PC-9 (cell line): Measurements from ENCODE around the gene SDK2. TPM values are rescaled to one million over a fixed set of nuclear protein-coding genes. Genes with fewer than 3 reads are reported as not detected.

Experiments used
- BruUV-seq: library from RNA; stranded (reverse); fragments of 400-500 nt; replicated peaks from 2 replicates; lab custom pipeline; 2021; lab: Mats Ljungman, UMichigan
- CTCF ChIA-PET: fragments of 300-600 bp; sonication (Branson Sonifier 250); formaldehyde crosslinking; loops from one replicate; lab custom pipeline; 2022; ENCODE audit warnings: antibody characterized with exemption; lab: Charles Lee
- POLR2A ChIA-PET: fragments of 300-600 bp; sonication (Branson Sonifier 250); formaldehyde crosslinking; loops from one replicate; lab custom pipeline; 2022; ENCODE audit warnings: antibody characterized with exemption; ENCODE audit not compliant: unreplicated experiment; lab: Charles Lee
- DNase-seq, 2 experiments: peaks; one replicate each; pipeline versions ENCODE4 v3.0.0 to v3.0.0-alpha.2; 2015 to 2022; ENCODE audit warnings: mixed read lengths in 1 of 2
- H2AFZ ChIP-seq: fragments of 200-600 bp; sonication (generic); 2 replicates; pipeline ENCODE4 v1.8.1; 2017; ENCODE audit warnings: antibody characterized with exemption
- H3F3A ChIP-seq: fragments of 200-600 bp; sonication (generic); 2 replicates; pipeline ENCODE4 v1.8.1; 2017; ENCODE audit warnings: antibody characterized with exemption, mild to moderate bottlenecking, low read depth; ENCODE audit not compliant: insufficient read depth
- H3K27ac ChIP-seq: fragments of 200-600 bp; sonication (generic); 2 replicates; pipeline ENCODE4 v1.6.1; 2016; ENCODE audit warnings: mixed run types
- H3K27me3 ChIP-seq: fragments of 200-600 bp; sonication (generic); 2 replicates; pipeline ENCODE4 v1.6.1; 2016; ENCODE audit warnings: low read depth, mixed run types; ENCODE audit not compliant: insufficient read depth
- H3K36me3 ChIP-seq: fragments of 200-600 bp; sonication (generic); 2 replicates; pipeline ENCODE4 v1.6.1; 2016; ENCODE audit warnings: low read depth, mixed run types
- H3K4me1 ChIP-seq: fragments of 200-600 bp; sonication (generic); replicated peaks from 2 replicates; pipeline ENCODE4 v1.6.1; 2016; ENCODE audit warnings: mixed run types; ENCODE audit not compliant: insufficient read depth
- H3K4me2 ChIP-seq: fragments of 200-600 bp; sonication (generic); 2 replicates; pipeline ENCODE4 v1.6.1; 2017; ENCODE audit warnings: mixed run types
- H3K4me3 ChIP-seq: fragments of 200-600 bp; sonication (generic); 2 replicates; pipeline ENCODE4 v1.6.1; 2016; ENCODE audit warnings: mixed run types
- H3K79me2 ChIP-seq: fragments of 200-600 bp; sonication (generic); 2 replicates; pipeline ENCODE4 v1.6.1; 2017; ENCODE audit warnings: low read depth, mixed run types
- H3K9me2 ChIP-seq: fragments of 200-600 bp; sonication (generic); 2 replicates; pipeline ENCODE4 v1.8.1; 2017; ENCODE audit warnings: mild to moderate bottlenecking; ENCODE audit not compliant: insufficient read depth
- H3K9me3 ChIP-seq: fragments of 200-600 bp; sonication (generic); 2 replicates; pipeline ENCODE4 v1.8.1; 2016; ENCODE audit warnings: low read depth; ENCODE audit not compliant: insufficient read depth
- H4K20me1 ChIP-seq: fragments of 200-600 bp; sonication (generic); 2 replicates; pipeline ENCODE4 v1.8.1; 2017; ENCODE audit not compliant: insufficient read depth
- CTCF ChIP-seq: fragments of 200-600 bp; sonication (generic); conservative IDR thresholded peaks from 2 replicates; pipeline ENCODE4 v1.6.1; 2017; ENCODE audit warnings: mixed run types, antibody characterized with exemption, mild to moderate bottlenecking, moderate library complexity
- EZH2 ChIP-seq: fragments of 200-600 bp; sonication (generic); IDR thresholded peaks from 2 replicates; pipeline ENCODE4 v1.8.0; 2017; ENCODE audit warnings: antibody characterized with exemption, low read depth
- intact Hi-C: fragments of 100-400 bp; cut with micrococcal nuclease; formaldehyde crosslinking; loops from one replicate; pipeline ENCODE4 v1.10.0; 2022; ENCODE audit not compliant: unreplicated experiment
- total RNA-seq: library from RNA; stranded (reverse); gene quantifications from 2 replicates; pipeline ENCODE4 v1.2.3, GENCODE V29; 2021

SDK2 gene
- total RNA-seq, 1 experiment from 2014 or later, result 0.04 TPM

DNA sequence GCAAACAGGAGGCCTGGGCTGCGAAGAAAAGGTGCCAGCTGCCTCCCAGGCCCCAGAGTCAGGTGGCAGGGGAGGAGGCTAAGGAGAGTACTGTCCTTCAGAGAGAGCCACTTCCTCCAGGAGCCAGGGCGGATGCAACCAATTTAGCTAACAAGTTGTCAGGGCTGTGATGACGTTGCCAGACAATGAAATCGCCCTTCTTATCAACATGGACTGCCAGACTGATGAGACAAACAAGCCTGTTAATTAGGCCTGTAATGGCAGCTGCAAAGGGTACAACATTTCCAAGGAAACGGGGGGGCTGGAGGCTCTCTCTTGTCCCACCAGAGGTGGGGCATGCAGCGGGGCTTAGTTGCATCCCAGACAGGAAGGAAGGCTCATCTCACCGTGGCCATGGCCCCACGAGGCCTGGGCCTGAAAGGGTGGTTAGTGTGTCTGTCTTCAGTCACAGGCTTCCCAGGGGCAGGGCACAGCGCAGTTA lies 111.8 kb downstream of the SDK2 start:
- Histone ChIP-seq H2AFZ (no peak overlapping the region), H3K4me1 (no peaks in the 10 kb centered on the region), H3K27ac (no peak overlapping the region), H3K4me3 (no peak overlapping the region), H3F3A (no peaks in the 10 kb centered on the region), H3K9me2 (no peaks in the 10 kb centered on the region), H4K20me1 (no peaks in the 10 kb centered on the region; the same call in 1 of the 2 replicates), H3K27me3 (peaks cover 94% of the 10 kb centered on the region), H3K79me2 (no peaks in the 10 kb centered on the region), H3K36me3 (no peaks in the 10 kb centered on the region), H3K4me2 (no peak overlapping the region), H3K9me3 (no peaks in the 10 kb centered on the region)
- CTCF ChIA-PET, result no interaction called here
- BruUV-seq, result no TSS peak
- DNase-seq, result no peak
- POLR2A ChIA-PET, result no interaction called here
- intact Hi-C loops, result no loop called here
- TF ChIP-seq CTCF, result no peak
- no peak for TF ChIP-seq EZH2

- no TSS peak for BruUV-seq
- ChIA-PET POLR2A (no interaction called here), CTCF (interaction anchor here (0.7 kb wide), 1 partner anchor 897 kb away, joined by 3 read pairs; no protein-coding TSS in a partner anchor)
- Histone ChIP-seq H3K4me2 (no peak overlapping the region), H3K9me3 (no peaks in the 10 kb centered on the region), H3K9me2 (no peaks in the 10 kb centered on the region), H3K4me1 (no peaks in the 10 kb centered on the region), H3K27ac (no peak overlapping the region), H2AFZ (no peak overlapping the region), H3K36me3 (no peaks in the 10 kb centered on the region), H3K79me2 (no peaks in the 10 kb centered on the region), H3K27me3 (peaks cover 95% of the 10 kb centered on the region), H4K20me1 (no peaks in the 10 kb centered on the region; the same call in 1 of the 2 replicates), H3F3A (no peaks in the 10 kb centered on the region), H3K4me3 (no peak overlapping the region)
- intact Hi-C loops, result no loop called here
- no peak for DNase-seq
- TF ChIP-seq EZH2 (no peak), CTCF (no peak)
These were observed 113.1 kb downstream of the SDK2 start for GRCh38 chr17:73531158-73531557.

DNA sequence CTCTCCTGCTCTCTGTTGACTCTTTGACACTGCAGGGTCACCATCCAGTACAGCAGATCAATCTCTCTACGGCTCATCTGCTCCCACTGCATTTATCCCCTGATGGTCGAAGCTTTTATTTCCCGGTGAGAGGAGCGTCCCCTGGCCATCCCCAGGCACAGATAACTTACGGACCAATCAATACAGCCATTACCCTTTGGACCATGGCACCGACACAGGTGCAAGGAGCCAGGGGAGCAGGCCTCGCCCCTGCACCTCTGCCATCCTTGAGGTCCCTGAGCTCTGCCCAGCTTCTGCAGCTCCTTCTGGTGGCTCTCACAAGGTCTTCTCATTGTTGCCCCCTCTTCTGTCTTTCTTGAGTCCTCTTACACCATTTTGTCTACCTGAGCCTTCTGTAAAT lies 115.6 kb downstream of the SDK2 start:
- Histone ChIP-seq H3K9me3 (no peaks in the 10 kb centered on the region), H4K20me1 (no peaks in the 10 kb centered on the region), H3K4me2 (no peak overlapping the region), H3K27ac (no peak overlapping the region), H3K9me2 (no peaks in the 10 kb centered on the region), H3K79me2 (no peaks in the 10 kb centered on the region), H3K36me3 (no peaks in the 10 kb centered on the region), H3K27me3 (peaks cover 94% of the 10 kb centered on the region), H2AFZ (no peak overlapping the region), H3F3A (no peaks in the 10 kb centered on the region), H3K4me3 (no peak overlapping the region), H3K4me1 (no peaks in the 10 kb centered on the region)
- intact Hi-C loops, result no loop called here
- no peak for DNase-seq
- ChIA-PET CTCF (no interaction called here), POLR2A (no interaction called here)
- BruUV-seq, result no TSS peak
- TF ChIP-seq EZH2 (no peak), CTCF (no peak)
